CD4-positive, alpha-beta T cell treated with Interleukin-4 for 4 hours (primary cell): ENCODE measurements around the gene ARHGAP33.

Experiments
- DNase-seq: peaks from one replicate; pipeline ENCODE4 v3.0.0-alpha.2; 2020

The ARHGAP33 gene

DNA sequence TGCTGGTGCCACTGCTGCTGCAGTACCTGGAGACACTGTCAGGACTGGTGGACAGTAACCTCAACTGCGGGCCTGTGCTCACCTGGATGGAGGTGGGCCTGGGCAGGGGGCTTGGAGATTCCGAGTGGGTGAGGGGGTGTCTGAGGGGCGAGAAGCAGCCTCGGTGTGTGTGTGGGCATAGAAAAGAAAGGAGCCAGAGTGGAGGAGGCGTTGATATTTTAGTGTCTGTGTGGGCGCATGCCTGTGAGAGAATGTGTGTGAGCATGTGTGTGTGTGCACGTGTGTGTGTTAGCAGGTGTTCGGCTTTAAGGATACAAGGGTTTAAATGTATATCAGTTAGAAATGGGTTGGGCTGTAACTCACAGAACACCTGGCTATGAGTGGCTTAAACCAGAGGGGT lies 3.7 kb downstream of the ARHGAP33 start:
- no peak for DNase-seq

GRCh38 chr19:35780058-35780457 lies 4.7 kb downstream of the ARHGAP33 start:
- no peak for DNase-seq

GRCh38 chr19:35780717-35781116 lies 5.4 kb downstream of the ARHGAP33 start:
- DNase-seq: no peak

GRCh38 chr19:35781650-35782049 lies 6.3 kb downstream of the ARHGAP33 start:
- no peak for DNase-seq

DNA sequence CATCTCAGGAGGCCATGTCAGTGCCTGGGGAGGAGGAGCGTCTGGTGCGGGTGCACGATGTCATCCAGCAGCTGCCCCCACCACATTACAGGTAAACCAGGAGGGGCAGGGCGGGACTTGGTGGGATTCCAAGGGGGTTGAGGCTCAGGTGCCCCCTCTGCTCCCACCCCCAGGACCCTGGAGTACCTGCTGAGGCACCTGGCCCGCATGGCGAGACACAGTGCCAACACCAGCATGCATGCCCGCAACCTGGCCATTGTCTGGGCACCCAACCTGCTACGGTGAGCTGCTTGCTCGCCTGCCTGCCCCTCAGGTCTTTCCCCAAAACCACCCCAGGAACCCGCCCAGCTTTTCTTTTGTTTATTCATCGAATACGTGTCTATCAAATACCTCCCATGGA lies 7.2 kb downstream of the ARHGAP33 start:
- no peak for DNase-seq

DNA sequence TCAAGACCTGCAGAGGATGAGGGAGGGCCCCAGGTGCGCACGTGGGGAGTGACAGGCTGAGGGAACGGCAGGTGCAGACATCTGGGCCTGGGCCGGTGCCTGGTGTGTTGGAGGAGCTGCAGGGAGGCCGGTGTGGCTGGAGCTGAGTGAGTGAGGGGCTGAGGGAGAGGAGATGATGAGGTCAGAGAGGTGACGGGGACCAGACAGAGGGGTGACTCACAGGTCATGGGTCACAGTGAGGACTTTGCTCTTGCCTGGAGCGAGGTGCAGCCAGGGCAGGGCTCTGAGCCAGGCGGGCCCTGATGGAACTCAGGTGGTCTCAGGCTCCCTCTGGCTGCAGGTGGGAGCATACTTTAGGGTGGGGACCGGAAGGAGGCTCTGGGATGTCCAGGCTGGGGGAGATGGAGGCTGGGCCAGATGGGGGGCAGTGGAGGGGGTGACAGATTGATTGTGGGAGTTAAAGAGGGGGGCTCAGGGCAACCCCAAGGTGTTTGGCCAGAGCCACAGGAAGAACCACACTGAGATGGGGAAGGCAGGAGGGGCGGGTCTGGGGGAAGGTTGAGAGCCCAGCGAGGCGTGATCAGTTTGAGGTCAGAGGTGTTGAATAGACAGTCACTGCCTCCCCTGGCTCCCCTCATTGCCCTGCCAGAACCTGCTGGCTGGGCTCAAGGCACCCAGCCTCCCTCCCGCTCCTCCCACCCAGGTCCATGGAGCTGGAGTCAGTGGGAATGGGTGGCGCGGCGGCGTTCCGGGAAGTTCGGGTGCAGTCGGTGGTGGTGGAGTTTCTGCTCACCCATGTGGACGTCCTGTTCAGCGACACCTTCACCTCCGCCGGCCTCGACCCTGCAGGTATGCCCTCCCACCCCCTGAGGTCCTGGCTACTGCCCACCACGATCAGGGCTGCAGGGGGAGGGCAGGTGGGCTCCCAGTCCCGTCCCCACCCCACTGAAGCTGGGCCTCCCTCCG lies 8.4 kb downstream of the ARHGAP33 start:
- no peak for DNase-seq

DNA sequence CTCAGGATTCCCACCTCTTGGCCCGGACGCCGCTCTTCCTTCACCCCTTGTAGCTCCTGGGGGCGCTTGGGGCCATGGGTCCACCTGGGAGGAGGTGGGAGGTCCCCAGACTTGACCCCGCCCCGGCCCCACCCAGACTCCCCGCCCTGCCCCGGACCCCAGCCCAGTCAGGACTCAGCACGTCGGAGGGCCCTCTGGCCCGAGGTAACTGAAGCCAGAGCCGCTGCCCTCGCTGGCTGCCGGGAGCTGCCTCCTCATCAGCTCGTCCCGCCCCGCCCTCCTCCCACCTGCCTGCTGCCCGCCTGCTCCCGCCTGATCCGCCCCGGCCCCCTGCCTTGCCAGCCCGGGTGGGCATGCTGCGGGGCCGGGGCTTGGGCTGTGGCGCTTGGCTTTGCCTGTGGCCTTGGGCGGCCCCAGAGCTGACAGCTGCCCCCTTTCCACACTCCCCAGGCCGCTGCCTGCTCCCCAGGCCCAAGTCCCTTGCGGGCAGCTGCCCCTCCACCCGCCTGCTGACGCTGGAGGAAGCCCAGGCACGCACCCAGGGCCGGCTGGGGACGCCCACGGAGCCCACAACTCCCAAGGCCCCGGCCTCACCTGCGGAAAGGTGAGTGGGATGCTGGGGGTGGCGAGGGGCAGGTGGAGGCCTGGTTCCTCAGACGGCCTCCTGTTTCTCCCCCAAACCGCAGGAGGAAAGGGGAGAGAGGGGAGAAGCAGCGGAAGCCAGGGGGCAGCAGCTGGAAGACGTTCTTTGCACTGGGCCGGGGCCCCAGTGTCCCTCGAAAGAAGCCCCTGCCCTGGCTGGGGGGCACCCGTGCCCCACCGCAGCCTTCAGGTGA lies 9.4 kb downstream of the ARHGAP33 start:
- no peak for DNase-seq

GRCh38 chr19:35785339-35785627 lies 9.9 kb downstream of the ARHGAP33 start:
- no peak for DNase-seq

- DNase-seq: no peak
These were observed 11.2 kb downstream of the ARHGAP33 start for GRCh38 chr19:35786299-35787160.

DNA sequence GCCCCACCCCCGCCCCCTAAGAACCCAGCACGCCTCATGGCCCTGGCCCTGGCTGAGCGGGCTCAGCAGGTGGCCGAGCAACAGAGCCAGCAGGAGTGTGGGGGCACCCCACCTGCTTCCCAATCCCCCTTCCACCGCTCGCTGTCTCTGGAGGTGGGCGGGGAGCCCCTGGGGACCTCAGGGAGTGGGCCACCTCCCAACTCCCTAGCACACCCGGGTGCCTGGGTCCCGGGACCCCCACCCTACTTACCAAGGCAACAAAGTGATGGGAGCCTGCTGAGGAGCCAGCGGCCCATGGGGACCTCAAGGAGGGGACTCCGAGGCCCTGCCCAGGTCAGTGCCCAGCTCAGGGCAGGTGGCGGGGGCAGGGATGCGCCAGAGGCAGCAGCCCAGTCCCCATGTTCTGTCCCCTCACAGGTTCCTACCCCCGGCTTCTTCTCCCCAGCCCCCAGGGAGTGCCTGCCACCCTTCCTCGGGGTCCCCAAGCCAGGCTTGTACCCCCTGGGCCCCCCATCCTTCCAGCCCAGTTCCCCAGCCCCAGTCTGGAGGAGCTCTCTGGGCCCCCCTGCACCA lies 11.9 kb downstream of the ARHGAP33 start:
- DNase-seq: no peak

DNA sequence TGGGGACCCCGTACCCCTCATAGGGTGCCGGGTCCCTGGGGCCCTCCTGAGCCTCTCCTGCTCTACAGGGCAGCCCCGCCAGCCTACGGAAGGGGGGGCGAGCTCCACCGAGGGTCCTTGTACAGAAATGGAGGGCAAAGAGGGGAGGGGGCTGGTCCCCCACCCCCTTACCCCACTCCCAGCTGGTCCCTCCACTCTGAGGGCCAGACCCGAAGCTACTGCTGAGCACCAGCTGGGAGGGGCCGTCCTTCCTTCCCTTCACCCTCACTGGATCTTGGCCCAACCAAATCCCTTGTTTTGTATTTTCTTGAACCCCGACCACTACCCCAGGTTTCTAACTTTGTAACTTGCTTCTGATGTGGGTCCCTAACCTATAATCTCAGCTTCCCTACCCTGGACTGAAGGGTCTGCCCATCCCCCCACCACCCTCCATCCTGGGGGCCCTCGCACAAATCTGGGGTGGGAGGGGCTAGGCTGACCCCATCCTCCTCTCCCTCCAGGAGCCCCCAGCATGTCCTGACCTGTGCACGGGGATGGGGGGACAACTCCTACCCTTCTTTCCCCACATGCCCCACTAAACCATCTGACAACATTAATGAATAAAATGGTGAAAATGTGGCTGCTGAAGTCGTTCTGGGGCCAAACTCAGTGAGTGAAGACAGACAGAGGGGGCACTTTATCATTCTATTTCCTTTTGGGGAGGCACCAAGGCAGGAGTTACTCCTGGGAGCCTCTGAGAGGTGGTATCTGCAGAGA lies 13.0 kb downstream of the ARHGAP33 start:
- DNase-seq: no peak

- no peak for DNase-seq
These were observed 14.0 kb downstream of the ARHGAP33 start for GRCh38 chr19:35789195-35789977.

GRCh38 chr19:35789978-35790944 lies 14.9 kb downstream of the ARHGAP33 start:
- DNase-seq: no peak

GRCh38 chr19:35790981-35791813 lies 15.8 kb downstream of the ARHGAP33 start:
- no peak for DNase-seq

DNA sequence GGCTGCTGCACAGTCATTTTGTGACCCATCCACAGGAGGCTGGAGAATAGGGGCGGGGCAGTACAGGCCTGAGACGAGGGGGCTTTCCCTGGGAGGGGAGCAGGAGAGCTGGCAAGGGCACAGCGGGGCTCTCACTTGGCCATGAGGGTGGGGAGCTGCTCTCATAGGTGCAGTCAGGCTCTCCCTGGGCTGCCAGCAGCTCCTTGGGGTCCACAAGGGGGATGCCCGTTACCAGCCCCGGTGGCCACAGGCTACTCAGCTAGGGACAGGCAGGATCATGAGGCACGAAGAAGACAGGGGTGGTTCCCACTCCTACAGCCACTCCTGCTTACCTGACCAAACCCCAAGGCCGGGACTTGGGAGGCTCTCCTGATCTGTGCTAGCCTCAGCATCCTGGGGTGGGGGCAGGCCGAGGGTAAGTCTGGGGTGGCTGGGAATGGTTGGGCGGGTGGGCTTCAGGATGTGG lies 16.5 kb downstream of the ARHGAP33 start:
- no peak for DNase-seq

- DNase-seq: no peak
These were observed 16.9 kb downstream of the ARHGAP33 start for GRCh38 chr19:35792312-35792711.

GRCh38 chr19:35792888-35793287 lies 17.5 kb downstream of the ARHGAP33 start:
- DNase-seq: no peak

DNA sequence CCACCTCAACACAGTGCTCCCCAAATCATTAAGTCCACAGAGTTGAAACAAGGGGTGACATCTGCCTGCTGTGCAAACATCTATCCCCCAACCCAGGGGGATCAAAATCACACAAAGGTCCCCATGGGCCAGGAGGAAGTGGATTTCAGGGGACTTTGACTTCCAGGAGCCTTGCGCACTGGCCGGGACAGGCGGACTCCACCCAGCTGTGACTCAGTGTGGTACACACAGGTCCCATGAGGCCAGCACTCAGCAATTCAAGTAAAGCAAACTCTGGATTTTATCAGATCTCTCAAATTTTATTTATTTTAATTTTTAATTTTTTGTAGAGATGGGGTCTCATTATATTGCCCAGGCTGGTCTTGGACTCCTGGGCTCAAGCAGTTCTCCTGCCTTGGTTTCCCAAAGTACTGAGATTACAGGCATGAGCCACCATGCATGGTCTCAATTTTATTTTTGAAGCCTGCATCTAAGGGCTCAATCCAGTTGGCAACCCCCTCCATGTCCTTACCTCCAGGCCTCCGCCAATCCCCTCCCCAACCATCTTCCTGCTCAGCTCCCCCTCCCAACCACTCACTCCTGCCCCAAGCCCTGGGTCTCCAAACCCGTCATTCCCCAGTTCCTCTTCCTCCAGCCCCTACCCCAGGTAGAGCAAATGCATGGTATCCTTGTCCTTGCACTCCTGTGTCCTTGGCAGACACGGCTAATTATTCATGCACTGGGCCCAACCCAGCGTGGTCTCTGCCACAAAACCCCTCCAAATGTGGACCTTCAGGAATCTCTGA lies 18.2 kb downstream of the ARHGAP33 start:
- no peak for DNase-seq
